ENCODE data around the gene DES.

Gene DES

DNA sequence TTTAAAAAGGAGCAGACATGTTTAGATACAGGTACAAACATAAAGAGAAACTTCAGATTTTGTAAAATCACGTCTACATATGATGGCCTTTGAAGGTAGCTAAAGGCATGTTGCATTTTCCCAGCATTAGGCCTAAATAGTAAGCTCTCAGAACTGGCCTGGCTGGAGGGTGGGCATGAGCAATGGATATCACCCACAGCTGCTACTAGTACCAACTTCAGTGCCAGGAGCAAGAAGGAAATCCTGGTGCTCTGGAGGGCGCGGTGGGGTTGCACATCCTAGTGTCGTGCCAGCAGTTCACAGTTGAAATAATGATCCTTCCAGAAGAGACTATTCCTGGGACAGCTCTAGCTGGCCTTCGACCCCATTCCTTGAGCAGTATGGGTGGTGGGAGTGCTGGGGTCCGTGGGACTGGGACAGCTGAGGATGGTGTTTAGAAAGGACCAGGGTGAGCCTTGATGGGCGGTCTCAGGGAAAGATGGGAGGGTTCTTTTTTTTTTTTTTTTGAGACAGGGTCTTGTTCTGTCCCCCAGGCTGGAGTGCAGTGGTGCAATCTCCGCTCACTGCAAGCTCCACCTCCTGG, 4.9 kb downstream of the DES start:
- no peak for DNase-seq

DNA sequence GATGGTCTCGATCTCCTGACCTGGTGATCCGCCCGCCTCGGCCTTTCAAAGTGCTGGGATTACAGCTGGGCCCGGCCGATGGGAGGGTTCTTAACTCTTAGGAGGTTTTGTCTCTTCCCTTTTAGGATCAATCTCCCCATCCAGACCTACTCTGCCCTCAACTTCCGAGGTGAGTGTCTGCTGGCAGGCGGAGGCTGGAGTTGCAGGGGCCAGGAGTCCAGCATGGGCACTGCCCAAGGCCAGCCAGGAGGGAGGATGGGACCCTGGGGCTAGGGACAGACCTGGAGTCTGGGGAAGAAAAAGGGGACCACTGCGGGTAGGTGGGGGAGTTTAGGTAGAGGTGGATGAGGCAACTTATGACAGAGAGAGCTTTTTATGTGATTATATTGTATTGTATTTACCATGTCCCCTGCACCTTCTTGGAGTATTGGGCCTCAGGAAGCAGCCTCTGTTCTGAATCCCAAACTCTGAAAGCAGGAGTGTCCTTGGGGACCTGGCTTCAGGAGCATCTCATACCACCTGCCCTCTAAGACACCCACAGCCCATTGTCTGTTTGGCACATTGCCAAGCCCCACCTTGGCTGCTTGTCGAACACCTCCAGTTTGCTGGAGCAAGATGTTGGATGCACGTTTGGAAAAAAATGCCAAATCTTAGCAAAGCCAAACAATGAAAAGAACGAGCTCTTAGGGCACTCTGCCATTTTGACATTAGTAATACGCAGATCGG, 5.6 kb downstream of the DES start:
- DNase-seq = no peak

DNA sequence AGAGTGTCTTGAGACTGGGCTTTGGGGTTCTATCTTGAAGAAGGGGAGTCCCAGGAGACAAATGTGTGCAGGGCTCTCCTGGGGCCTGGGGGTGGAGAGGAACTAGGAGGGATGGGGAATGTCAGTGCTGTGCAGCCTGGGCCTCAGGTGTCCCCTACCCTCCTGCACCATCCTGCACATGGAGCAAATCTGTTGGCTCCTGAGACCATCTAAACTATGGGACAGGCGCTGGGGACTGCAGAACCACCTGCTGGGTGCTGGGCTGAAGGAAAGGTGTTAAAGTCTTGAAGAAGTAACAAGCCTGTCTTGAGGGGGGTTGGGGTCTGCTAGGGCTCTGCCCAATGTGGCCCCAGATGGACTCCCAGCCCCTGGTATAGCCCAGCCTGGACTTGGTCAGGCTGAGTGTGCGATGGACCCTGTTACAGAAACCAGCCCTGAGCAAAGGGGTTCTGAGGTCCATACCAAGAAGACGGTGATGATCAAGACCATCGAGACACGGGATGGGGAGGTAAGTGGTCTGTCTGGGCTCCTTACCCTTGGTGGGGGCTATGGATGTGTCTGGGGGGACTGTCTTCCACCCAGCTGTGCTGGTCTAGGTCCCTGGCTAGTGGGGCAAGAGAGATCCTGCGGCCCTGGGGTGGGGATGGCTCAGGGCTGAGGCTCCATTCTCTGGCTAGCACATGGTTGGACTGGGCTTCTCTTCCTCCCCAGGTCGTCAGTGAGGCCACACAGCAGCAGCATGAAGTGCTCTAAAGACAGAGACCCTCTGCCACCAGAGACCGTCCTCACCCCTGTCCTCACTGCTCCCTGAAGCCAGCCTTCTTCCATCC, 7.3 kb downstream of the DES start:
- no peak for DNase-seq

DNA sequence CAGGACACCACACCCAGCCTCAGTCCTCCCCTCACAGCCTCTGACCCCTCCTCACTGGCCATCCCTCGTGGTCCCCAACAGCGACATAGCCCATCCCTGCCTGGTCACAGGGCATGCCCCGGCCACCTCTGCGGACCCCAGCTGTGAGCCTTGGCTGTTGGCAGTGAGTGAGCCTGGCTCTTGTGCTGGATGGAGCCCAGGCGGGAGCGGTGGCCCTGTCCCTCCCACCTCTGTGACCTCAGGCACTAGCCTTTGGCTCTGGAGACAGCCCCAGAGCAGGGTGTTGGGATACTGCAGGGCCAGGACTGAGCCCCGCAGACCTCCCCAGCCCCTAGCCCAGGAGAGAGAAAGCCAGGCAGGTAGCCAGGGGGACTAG, 7.9 kb downstream of the DES start:
- no peak for DNase-seq

DNA sequence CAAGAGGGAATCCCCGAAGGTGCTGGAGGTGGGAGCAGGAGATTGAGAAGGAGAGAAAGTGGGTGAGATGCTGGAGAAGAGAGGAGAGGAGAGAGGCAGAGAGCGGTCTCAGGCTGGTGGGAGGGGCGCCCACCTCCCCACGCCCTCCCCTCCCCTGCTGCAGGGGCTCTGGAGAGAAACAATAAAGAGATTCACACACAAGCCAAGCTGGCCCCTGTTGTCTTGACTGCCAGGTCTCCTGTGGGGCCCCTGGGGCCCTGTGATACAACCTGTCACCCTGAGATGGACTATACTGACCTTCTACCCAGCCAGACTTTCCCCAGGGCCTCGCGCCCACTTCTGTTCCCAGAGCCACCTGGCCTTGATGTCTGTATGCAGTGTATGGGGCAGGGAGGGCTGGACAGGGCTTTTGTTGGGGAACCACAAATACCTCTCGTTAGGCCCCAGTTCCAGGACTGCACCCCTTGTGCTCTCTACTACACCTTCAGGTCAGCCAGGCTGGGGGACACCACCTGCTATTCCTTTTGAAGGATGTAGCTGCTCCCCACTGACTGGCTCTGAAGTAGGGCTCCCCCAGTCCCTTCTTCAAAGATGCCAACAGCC, 8.5 kb downstream of the DES start:
- DNase-seq = no peak

DNA sequence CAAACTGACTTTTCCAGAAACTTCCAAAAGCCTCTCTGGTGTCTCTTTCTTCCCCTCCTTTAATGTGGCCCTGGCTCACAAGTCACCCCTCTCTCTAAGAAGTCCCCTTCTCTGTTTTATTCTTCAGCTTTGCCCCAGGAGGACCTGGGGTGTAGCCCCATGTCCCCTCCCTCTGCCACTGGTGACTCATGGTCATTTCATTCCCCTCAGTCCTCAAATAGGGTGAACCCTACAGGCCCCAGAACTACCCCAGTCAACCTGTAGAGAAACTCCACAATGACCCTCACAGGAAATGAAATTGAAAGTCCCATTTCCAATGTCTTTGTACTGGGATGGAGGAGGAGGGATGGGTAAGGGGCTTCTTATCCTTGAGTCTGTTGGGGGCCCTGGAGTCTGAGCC, 10.3 kb downstream of the DES start:
- DNase-seq = no peak

DNA sequence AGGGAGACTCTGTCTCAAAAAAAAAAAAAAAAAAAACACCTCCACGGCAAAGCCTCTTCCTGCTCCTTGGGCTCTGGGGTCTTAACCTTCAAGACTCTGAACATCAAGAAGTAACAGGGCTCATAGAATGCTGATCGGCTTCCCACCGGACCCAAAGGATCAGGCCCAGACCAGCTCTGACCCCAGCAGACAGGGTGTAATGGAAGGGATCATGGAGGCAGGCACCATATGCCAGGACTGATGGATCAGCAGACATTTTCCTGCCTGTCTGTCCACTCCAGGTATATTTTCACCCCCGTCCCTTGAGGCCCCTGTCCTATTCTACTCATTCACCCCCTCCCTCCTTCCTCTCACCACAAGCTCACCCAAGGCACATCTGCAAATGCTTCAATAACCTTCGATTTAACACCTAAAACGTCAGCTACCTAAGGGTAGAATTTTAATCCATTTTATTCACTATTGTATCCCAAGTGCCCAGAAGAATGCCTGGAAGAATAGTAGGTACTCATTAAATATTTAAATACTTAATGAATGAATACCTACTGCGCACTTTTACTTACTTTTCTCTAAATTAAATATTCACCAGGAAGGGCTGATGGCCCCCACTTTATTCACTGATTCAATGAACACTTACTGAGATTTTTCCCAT, 11.9 kb downstream of the DES start:
- no peak for DNase-seq

DNA sequence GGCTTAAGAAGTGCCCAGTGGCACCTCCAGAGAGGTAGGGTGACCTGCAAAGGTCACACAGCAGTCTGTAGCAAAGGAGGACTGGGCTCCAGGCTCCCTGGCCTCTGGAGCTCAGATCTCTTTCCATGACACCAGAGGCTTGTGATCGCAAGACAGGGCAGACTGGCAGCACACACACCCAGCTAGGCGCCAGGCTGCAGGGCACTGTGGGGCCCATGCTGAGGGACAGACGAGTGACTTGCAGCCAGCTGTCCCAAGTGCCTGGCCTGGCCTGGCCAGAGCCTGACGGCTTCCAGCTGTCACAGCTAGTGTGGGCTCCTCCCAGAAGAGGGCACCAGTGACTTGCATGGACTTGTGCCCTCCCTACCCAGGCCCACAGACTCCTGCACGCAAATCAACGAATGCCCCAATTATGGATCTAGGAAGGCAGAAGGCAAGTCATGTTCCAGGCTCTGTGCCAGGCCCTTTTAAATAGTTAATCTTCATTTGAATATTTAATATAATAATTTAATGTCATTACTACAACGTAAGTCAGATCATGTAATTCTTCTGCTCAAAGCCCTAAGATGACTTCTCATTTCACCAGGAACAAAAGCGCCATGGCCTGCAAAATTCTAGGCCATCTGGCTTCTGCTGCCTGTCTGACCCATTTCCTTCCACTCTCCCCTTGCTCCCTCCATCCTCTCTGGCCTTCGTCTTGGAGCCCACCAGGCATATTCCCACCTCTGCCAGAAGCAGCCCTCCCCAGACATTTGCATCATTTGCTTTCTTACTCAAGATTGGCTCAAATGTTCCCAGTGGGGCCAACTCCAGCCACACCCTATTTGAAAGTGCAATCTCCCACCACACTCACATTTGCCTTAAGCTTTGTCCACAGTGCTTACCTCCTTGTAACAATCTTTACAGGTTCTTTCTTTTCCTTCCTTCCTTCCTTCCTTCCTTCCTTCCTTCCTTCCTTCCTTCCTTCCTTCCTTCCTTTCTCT, 12.7 kb downstream of the DES start:
- peak; percentile 52 for DNase-seq

DNA sequence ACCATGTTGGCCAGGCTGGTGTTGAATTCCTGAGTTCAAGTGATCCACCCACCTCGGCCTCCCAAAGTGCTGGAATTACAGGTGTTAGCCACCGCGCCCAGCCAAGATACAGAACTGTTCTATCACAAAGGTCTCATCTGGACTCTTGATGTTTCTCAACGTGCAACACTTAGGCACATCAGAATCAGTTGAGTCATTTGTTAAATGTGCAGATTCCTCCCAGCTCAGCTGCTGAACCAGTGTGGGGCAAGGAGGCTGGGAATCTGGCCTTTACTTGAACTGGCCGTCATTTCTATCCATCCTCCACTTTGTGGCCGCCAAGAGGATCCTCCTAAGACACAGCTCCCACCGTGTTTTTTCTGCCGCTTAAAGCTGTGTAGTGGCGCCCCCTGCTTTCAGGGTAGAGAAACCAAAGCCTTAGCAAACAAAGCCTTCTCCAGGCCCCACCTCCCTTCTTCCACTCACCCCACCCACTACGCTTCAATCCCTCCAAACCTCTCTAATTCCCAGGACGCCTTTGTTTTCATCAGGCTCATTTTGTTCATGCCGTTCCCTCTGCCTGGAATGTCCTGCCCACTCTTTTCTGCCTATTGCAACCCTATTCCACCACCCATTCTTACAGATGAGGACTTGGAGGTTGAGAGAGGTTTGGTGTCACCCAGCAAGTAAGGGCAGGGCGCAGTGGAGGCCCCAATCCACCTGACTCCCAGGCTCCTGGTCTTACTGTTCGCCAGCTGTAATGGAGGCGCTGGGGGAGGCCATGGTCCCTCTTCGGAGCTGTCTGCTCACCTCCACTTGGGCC, 15.7 kb downstream of the DES start:
- peak; percentile 82 for DNase-seq

DNA sequence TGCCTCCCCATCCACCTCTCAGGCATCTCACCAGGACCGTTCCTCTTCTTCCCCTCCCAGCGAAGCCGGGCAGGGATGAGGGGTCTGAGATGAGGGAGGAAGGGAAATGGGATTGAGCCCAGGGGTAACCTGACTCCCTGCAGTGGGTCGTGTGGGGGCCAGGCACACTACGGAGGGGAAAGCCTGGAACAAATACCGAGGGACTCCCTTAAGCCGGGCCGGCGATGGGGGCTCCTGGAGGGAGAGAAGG, 16.2 kb downstream of the DES start:
- no peak for DNase-seq

DNA sequence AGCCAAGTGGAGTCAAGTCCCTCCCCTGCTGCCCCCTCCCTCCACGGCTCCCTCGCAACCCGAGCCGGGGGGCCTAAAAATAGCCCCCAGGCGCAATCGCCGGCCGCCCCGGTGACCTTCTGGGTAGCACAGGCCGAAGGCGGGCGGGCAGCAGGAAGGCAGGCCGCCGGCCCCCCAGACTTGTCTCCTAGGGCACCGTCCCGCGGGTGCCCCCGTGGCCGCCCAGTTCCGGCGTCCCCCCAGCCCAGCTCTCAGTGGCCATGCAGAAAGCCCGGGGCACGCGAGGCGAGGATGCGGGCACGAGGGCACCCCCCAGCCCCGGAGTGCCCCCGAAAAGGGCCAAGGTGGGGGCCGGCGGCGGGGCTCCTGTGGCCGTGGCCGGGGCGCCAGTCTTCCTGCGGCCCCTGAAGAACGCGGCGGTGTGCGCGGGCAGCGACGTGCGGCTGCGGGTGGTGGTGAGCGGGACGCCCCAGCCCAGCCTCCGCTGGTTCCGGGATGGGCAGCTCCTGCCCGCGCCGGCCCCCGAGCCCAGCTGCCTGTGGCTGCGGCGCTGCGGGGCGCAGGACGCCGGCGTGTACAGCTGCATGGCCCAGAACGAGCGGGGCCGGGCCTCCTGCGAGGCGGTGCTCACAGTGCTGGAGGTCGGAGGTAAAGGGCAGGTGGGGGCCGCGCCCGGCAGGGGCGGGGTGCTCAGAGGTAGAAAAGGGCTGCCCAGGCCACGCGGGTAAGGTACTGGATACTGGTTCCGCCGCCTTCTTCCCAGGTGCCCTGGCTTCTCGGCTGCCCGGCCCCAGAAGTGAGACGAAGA, 16.7 kb downstream of the DES start, which contains the start of gene SPEG:
SPEG (plus strand) TSS at position 126 of the 808 bp plus-strand sequence; CDS start at position 261, 135 bp downstream.
- DNase-seq = no peak

DNA sequence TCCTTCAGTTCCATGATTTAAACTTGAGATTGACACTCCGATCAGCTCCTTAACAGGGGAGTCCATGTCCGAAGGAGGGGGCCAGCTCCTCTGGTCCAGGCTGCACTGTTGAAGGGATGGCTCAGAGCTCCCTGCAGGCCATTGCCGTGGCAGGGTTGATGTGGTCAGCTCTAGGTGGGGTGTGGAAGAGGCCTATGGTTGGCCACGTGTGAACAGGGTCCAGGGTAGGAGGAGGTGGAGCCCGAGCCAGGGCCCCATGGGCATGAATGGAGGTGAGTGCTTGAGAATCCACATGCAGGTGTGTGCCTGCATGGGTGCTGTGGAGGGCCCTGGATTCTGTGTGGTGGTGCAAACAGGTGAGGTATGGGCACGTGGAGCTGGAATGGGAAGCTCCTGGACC, 17.5 kb downstream of the DES start:
- no peak for DNase-seq

DNA sequence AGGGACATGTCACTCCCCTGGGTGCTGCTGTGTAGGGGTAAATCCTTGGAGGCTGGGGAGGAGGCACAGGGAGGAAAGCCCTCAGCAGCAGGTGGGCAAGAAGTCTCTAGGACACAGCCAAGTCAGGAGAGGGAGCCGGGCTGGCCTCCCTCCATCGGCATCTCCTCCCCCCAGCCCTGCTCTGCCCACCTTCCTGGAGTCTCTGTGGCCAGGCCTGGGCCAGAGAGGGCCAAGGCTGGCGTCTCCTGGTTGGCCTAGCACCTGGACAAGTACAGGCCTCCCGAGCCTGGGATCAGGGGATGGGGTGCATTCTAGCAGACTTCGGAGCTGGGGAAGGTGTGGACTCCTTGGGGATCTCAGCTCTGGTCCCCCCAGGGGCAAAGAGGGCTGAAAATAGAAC, 18.3 kb downstream of the DES start:
- no peak for DNase-seq

DNA sequence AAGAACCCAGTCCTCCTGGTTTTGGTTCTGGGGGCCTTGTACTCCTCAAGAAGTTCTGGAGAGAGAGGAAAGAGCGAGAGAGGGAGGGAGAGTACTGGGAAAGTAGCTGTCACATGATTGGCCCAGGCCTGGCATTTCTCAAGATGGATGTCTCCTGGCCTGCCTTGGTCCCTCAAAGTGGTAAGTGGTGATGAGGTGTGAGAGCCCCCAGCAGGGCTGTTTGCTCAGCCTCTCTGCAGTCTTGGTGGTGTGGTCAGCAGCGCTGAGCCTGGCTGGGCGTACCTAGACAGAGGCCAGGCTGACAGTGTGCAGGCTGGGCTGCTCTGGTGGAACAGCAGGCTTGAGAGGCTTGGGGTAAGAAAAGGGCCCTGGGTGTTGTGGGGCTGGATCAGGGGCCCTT, 19.0 kb downstream of the DES start:
- no peak for DNase-seq

DNA sequence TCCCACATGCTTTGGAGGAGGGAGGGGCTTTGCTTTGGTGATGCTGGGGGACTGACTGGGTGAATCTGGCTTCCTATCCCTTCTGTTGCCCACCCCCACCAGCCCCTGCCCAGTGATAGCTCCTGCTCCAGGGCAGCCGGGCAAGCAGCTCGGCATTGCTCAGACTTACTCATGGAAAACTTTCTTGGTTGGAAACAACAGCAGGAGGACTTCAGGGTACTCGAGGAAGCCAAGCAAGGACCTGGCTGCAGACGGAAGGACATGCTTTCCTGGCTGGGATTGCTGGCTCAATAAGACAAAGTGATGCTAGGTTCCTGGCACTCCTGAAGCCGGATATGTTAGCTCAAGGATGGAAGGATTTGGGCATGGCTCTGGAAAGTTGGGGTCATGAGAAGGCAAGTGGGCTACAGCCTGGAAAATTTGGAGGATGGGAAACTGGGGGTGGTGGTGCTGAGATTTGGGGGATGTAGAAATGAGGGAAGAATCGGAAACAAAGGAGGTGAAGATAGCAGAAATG, 19.6 kb downstream of the DES start:
- DNase-seq = no peak

DNA sequence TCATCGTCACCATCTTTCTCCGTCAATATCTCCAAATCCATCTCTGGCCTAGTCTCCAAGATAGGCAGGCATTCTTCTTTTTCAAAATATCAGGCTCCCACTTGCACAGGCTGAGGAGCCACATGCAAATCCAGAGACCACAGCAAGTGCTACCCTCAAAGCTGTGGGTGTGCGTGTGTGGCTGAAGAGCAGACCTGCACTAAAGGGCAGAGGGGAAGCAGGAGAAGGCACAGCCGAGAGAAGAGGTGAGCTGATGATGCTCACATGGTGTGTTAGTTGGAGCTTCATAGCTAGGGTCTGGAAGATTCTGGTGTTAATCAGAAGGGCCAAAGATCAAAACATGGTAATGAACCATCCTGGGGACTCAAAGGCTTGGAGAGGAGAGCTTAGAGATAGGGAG, 20.3 kb downstream of the DES start:
- no peak for DNase-seq

DNA sequence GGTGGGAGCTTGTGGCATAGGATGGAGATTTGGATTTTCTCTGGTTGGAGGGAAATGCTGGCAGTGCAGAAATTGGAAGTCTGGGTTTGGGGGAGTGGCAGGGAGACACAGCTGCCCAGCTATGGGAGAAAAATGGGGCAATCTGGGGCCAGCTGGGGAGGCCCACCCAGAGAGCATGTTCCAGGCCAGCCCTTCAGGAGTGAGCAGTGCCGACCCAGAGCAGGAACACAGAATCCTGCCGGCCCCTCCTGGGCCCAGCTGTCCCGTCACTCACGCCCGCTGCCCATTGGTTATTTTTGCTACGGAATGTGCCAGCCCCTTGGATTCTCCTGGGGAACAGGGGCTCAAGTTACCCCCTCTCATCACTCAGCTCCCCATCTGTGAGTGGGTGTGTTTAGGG, 21.3 kb downstream of the DES start:
- DNase-seq = no peak

DNA sequence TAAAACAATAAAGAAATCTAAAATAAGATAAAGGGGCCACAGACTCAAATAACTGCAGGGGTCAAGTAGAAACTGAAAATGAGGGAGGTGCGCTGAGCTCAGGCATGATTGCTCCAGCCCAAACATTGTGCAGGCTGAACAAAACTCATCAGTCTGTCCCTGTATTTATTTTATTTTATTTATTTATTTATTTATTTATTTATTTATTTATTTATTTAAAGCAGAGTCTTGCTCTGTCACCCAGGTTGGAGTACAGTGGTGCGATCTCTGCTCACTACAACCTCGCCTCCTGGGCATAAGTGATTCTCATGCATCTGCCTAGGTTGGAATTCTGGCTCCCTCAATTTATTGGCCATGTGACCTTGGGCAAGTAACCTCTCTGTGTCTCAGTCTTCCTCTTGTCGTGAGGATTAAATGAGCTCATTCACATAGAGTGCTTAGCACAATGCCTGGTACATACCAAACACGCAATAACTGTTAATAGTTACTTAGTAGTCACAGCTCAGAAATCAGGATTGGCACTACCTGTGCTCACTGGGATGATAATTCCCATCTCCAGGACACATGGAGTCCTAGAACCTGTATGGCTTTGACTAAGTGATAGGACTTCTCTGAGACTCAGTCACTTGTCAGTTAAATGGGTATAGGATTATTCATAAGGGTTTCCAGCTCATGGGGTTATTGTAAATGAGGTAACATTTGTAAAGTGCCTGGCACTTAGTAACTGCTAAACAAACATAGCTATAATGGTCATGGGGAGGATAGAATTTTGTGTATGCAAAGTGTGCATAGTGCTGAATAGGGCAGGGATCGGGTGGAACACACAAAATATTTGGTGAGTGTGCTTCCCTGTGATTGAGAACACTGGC, 22.4 kb downstream of the DES start:
- no peak for DNase-seq

Measured in hematopoietic multipotent progenitor cell treated with erythropoietin and hydrocortisone succinate and interleukin-3 and kit ligand, for 4 days (in vitro differentiated cells).